Mammary epithelial cell (primary cell): ENCODE data around the gene SVOPL.

Experiments
- EZH2 ChIP-seq: IDR thresholded peaks from 2 replicates; pipeline ENCODE4 v1.6.1; 2012; ENCODE audit warnings: low read length, inconsistent platforms, borderline replicate concordance
- TF ChIP-seq, protein P1 (sequence below), 2 donors: IDR thresholded peaks in 1 of 2; conservative IDR thresholded peaks in 1 of 2; 2 replicates each; pipeline ENCODE4 v1.5.1; 2011 to 2012; ENCODE audit warnings: inconsistent platforms in 2 of 2, low read length in 2 of 2, mild to moderate bottlenecking in 2 of 2, control low read depth in 1 of 2, low read depth in 1 of 2; ENCODE audit not compliant: insufficient read depth in 1 of 2; ENCODE audit errors: extremely low read depth in 1 of 2

GRCh38 chr7:138657854-138658386, 43.2 kb downstream of the SVOPL start:
- TF ChIP-seq, protein P1, sequence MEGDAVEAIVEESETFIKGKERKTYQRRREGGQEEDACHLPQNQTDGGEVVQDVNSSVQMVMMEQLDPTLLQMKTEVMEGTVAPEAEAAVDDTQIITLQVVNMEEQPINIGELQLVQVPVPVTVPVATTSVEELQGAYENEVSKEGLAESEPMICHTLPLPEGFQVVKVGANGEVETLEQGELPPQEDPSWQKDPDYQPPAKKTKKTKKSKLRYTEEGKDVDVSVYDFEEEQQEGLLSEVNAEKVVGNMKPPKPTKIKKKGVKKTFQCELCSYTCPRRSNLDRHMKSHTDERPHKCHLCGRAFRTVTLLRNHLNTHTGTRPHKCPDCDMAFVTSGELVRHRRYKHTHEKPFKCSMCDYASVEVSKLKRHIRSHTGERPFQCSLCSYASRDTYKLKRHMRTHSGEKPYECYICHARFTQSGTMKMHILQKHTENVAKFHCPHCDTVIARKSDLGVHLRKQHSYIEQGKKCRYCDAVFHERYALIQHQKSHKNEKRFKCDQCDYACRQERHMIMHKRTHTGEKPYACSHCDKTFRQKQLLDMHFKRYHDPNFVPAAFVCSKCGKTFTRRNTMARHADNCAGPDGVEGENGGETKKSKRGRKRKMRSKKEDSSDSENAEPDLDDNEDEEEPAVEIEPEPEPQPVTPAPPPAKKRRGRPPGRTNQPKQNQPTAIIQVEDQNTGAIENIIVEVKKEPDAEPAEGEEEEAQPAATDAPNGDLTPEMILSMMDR (conservative IDR thresholded peaks at IDR 0.05 in 1 of 2, IDR thresholded peaks at IDR 0.05 in 1 of 2; ENCODE audit: extremely low read depth in 1 of 2, insufficient read depth in 1 of 2, low read depth in 1 of 2, low read length in 2 of 2): no peak
- TF ChIP-seq EZH2: no peak
